NCI-H446 (cell line): Measurements from ENCODE around the gene CLDN4.
"Not testable (repeated sequence)": the region's sequence is repeated elsewhere in the genome, so short reads cannot be mapped to it uniquely, and the experiment has no call there.

Source experiments
- DNase-seq, 2 experiments: peaks; one replicate each; lab custom pipeline; 2025; lab: John Stamatoyannopoulos, UW

The CLDN4 gene

GRCh38 chr7:73830681-73831583, at the start of gene CLDN4:
Gene CLDN4 (plus strand): TSS chr7:73830996. CDS start chr7:73831202, 206 bp downstream.
- no peak for DNase-seq

GRCh38 chr7:73786588-73786987, 44.2 kb upstream of the CLDN4 start:
- DNase-seq, result no peak

- DNase-seq, result not testable (repeated sequence)
These were observed 43.1 kb upstream of the CLDN4 start for GRCh38 chr7:73787786-73788048.

GRCh38 chr7:73789051-73789450, 41.7 kb upstream of the CLDN4 start:
- DNase-seq, result no peak

- not testable (repeated sequence) for DNase-seq
These were observed 39.6 kb upstream of the CLDN4 start for GRCh38 chr7:73791170-73791690.

GRCh38 chr7:73795188-73795587, 35.6 kb upstream of the CLDN4 start:
- DNase-seq, result not testable (repeated sequence)

GRCh38 chr7:73796656-73797055, 34.1 kb upstream of the CLDN4 start:
- not testable (repeated sequence) for DNase-seq

GRCh38 chr7:73797176-73797575, 33.6 kb upstream of the CLDN4 start:
- not testable (repeated sequence) for DNase-seq

GRCh38 chr7:73799282-73800141, 31.3 kb upstream of the CLDN4 start:
- DNase-seq, result no peak

- DNase-seq, result no peak
These were observed 29.2 kb upstream of the CLDN4 start for GRCh38 chr7:73801577-73801976.

- no peak for DNase-seq
These were observed 28.3 kb upstream of the CLDN4 start for GRCh38 chr7:73802459-73802858.

GRCh38 chr7:73809467-73809951, 21.3 kb upstream of the CLDN4 start:
- DNase-seq, result no peak

GRCh38 chr7:73810998-73811360, 19.8 kb upstream of the CLDN4 start:
- no peak for DNase-seq

- peak in 1 of 2 experiments; percentile 12 for DNase-seq
These were observed 19.0 kb upstream of the CLDN4 start for GRCh38 chr7:73811760-73812168.

- DNase-seq, result no peak
These were observed 17.8 kb upstream of the CLDN4 start for GRCh38 chr7:73812996-73813395.

GRCh38 chr7:73815436-73815835, 15.4 kb upstream of the CLDN4 start:
- no peak for DNase-seq

GRCh38 chr7:73817121-73817520, 13.7 kb upstream of the CLDN4 start:
- no peak for DNase-seq

GRCh38 chr7:73820013-73820412, 10.8 kb upstream of the CLDN4 start:
- no peak for DNase-seq

- not testable (repeated sequence) for DNase-seq
These were observed 9.1 kb upstream of the CLDN4 start for GRCh38 chr7:73821597-73822285.

- no peak for DNase-seq
These were observed 8.2 kb upstream of the CLDN4 start for GRCh38 chr7:73822319-73823173.

GRCh38 chr7:73823257-73823656, 7.5 kb upstream of the CLDN4 start:
- DNase-seq, result no peak
